ENCODE results near the gene TRMT10C. TPM values are rescaled to one million over a fixed set of nuclear protein-coding genes. Genes with fewer than 3 reads are reported as not detected.
A peak's percentile ranks its signal among the peaks of the same experiment; 100 is the strongest.
"Not testable (repeated sequence)": the region's sequence is repeated elsewhere in the genome, so short reads cannot be mapped to it uniquely, and the experiment has no call there.

The TRMT10C gene
- polyA plus RNA-seq, 3 donors = 27.7 to 34.6 (median 33.7) TPM

- DNase-seq = no peak
Observed at GRCh38 chr3:101536266-101536665, 25.4 kb upstream of the TRMT10C start.

DNA sequence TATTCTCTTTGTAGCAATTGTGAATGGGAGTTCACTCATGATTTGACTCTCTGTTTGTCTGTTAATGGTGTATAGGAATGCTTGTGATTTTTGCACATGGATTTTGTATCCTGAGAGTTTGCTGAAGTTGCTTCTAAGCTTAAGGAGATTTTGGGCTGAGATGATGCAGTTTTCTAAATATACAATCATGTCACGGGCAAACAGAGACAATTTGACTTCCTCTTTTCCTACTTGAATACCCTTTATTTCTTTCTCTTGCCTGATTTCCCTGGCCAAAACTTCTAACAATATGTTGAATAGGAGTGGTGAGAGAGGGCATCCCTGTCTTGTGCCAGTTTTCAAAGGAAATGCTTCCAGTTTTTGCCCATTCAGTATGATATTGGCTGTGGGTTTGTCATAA is 24.7 kb upstream of the TRMT10C start:
- not testable (repeated sequence) for DNase-seq

- DNase-seq = no peak
Observed at GRCh38 chr3:101542957-101543356, 18.7 kb upstream of the TRMT10C start.

DNA sequence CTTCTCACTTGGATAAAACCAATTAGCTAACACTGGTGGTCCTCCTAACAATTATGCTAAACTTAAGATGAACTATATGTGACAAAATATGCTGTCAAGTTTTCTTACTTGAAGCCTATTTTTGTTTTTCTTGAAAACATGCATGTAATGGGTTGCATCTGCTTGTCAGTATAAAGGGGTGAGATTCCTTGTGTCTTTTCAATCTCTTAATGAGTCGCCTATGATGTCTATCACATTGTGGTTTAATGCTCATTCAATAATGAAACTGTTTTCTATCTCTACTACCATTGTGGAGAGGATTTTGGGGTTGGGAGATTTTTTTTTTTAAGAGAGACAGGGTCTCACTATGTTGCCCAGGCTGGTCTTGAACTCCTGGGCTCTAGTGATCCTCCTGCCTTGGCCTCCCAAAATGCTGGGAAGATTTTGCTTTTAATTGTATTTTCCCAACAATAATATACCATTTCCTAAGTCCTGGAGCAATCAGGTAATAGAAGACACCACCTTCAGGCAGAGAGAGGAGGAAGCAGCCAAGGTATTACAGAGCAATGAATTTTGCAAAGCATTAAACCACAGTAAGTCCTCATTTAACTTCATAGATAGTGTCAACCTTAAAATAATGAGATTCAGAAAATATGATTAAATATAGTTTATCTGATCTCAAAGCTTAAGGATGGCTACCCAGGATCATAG is 17.4 kb upstream of the TRMT10C start:
- no peak for DNase-seq

- no peak for DNase-seq
Observed at GRCh38 chr3:101548527-101549105, 13.1 kb upstream of the TRMT10C start.

GRCh38 chr3:101549473-101549872 is 12.2 kb upstream of the TRMT10C start:
- no peak for DNase-seq

GRCh38 chr3:101551359-101552081 is 10.1 kb upstream of the TRMT10C start:
- DNase-seq = not testable (repeated sequence)

DNA sequence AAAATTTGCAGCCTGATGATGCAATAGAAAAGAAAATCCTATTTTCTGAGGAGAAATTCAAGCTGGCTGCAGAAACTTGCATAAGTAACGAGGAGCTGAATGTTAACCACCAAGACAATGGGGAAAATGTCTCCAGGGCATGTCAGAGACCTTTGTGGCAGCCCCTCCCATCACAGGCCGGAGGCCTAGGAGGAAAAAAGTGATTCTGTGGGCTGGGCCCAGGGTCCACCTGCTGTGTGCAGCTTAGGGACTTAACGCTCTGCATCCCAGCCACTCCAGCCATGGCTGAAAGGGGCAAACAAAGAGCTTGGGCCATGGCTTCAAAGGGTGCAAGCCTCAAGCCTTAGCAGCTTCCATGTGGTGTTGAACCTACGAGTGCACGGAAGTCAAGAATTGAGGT is 8.3 kb upstream of the TRMT10C start:
- DNase-seq = not testable (repeated sequence)

DNA sequence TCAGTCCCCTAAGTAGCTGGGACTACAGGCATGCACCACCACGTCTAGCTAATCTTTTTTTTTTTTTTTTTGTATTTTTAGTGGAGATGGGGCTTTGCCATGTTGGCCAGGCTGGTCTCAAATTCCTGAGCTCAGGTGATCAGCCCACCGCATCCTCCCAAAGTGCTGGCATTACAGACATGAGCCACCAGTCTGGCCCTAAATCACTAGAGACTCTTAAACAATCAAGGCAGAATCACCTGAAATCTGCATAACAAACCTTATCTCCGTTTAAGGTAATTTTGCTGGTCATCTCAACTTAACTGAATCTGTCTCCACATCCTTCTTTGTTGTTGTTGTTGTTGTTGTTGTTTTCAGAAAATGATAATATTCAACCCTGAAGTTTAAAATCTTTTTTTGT is 5.6 kb upstream of the TRMT10C start:
- no peak for DNase-seq

DNA sequence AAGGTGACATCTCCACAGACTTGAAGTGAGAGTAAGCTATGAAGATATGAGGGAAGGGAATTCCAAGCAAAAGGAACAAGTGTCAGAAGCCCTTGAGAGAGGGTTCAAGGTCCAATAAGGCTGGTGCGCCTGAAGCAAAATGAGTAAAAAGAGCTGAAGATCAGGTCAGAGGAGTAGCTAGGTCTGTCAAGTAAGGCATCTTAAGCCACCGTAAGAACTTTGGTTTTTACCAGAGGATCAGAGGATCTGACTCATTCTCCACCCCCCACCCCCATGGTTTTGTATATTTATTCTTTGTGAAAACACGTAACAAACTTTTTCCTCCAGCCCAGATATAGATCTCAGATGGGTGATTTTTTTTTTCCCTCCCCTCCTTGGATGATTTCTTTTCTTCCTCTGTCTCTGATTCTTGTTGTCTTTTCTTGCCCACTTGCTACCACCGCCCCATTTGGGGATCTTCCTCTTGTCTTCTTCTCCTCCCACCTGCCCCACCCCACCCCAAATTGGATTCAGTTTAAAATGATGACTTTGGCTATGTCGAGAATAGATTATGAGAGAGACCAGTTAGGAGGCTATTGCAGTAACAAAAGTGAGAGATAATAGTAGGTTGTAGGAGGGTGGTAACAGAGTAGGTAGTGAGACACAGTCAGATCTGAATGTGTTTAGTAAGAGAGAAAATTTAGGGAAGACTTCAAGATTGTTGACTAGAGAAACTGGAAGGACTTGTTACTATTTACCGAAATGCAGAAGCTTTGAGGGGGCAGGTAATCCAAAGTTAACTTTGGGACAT is 6.1 kb downstream of the TRMT10C start:
- DNase-seq = no peak

DNA sequence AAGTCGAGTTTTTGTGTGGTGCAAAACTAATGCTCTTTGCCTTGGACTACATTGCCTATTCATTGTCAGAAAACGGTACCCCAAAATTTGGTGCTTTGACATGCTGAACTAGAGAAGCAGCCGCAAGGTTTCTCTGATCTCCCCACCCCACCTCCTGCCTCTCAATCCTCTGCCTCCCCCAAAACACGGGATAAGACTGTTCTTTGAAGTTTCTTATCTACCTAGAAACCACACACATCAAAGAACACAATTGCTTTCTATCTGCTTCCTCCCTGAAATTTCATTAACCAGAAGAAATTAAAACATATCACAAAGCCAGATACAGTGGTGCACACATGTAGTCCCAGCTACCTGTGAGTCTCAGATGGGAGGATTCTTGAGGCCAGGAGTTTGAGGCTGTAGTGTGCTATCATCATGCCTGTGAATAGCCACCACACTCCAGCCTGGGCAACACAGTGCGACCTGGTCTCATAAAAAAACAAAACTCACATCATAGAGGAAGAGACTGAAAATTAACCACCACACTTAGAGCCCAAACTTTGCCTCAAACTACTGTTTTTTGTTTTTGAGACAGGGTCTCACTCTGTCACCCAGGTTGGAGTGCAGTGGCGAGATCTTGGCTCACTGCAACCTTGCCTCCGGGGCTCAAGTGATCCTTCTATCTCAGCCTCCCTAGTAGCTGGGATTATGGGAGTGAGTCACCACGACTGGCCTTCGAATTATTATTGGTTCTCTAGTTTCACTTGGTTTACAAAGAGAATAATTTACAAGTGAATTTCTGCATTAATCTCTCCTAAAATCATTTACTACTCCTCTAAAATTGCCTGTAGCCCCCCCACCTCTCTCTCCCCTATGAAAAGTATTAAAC is 9.6 kb downstream of the TRMT10C start:
- DNase-seq = no peak

GRCh38 chr3:101573449-101574387 is 12.1 kb downstream of the TRMT10C start, which contains the start of gene PCNP:
TSS of gene PCNP (plus strand) at chr3:101574180. CDS start at chr3:101574216, 36 bp downstream.
- peak; percentile 99 for DNase-seq

DNA sequence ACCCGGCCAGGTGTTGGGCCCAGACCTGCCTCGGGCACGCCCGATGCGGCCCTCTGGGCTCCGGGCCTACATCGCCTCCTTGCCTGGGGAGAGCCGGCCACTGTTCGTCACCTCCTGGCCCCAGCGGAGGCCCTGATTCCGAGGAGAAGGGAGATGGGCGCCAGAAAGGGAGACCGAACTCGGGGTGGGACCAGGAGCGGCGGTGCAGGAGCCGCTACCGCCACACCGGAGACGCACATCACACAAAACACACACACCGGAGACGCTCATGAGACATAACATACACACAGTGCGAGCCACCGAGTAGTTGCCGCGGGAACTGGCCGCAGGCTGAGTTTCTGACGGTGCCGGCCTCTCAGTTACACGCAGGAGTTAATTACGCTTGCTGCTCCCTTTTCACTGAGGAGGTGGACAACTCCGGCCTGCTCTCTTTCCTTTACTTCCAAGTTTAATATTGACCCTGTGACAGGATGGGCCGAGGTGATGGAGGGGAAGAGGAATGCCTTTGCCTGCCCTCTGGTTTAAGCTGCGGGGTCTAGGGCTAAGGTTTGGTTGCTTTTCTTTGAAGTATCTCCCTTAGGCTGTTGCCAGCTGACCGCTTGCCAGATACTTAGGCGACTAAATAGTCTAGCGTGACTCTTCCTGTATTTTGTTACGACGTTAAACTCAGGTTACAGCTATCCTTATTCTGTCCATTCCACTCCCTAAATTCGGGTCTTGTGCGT is 12.9 kb downstream of the TRMT10C start:
- DNase-seq = peak; percentile 56

GRCh38 chr3:101577286-101577685 is 15.6 kb downstream of the TRMT10C start:
- DNase-seq = no peak

GRCh38 chr3:101588616-101589015 is 26.9 kb downstream of the TRMT10C start:
- DNase-seq = no peak

GRCh38 chr3:101591071-101591470 is 29.4 kb downstream of the TRMT10C start:
- no peak for DNase-seq

DNA sequence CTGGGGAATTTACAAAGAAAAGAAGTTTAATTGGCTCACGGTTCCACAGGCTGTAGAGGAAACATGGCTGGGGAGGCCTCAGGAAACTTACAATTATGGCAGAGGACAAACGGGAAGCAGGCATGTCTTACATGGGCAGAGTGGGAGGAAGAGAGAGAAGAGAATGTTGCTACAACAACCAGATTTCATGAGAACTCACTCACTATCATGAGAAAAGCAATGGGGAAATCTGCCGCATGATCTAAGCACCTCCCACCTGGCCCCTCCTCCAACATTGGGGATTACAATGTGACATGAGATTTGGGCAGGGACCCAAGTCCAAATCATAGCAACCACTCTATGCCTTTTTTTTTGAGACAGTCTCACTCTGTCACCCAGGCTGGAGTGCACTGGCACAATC is 41.1 kb downstream of the TRMT10C start:
- DNase-seq = no peak

- DNase-seq = no peak
Observed at GRCh38 chr3:101603184-101603583, 41.5 kb downstream of the TRMT10C start.

DNA sequence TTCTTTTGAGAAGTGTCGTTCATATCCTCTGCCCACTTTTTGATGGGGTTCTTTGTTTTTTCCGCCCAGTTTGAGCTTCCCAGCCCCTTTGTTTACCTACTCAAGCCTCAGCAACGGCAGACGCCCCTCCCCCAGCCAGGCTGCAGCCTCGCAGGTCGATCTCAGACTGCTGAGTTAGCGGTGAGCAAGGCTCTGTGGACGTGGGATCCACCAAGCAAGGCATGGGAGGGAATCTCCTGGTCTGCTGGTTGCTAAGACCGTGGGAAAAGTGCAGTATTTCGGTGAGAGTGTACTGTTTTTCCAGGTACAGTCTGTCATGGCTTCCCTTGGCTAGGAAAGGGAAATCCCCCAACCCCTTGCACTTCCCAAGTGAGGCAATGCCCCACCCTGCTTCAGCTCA is 43.7 kb downstream of the TRMT10C start:
- not testable (repeated sequence) for DNase-seq
